ENCODE data around the gene DGAT2. TPM values are rescaled to one million over a fixed set of nuclear protein-coding genes. Genes with fewer than 3 reads are reported as not detected.

DGAT2 gene
- total RNA-seq, 4 donors from 2014 or later, result 63.0 to 829 (median 89.6) TPM

DNA sequence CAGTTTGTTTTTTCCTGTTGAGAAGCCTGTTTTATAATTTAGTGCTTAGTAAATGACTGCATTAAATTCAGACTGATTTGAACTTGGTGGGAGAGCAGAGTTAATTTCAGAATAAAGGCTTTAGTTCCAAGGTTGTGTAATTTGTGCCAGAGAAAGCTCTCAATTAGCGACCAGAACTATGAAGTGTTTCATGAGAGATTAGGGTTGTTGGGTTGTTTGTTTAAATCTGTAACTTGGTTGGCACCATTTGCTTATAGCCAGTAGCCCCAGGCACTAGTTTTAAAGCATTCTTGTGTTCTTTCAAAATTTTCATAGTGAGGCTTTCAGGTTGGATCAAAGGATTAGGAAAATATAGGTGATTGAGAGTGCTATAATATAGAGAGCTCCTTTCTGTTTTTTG, 71.9 kb downstream of the DGAT2 start:
- TF ChIP-seq, protein P1, sequence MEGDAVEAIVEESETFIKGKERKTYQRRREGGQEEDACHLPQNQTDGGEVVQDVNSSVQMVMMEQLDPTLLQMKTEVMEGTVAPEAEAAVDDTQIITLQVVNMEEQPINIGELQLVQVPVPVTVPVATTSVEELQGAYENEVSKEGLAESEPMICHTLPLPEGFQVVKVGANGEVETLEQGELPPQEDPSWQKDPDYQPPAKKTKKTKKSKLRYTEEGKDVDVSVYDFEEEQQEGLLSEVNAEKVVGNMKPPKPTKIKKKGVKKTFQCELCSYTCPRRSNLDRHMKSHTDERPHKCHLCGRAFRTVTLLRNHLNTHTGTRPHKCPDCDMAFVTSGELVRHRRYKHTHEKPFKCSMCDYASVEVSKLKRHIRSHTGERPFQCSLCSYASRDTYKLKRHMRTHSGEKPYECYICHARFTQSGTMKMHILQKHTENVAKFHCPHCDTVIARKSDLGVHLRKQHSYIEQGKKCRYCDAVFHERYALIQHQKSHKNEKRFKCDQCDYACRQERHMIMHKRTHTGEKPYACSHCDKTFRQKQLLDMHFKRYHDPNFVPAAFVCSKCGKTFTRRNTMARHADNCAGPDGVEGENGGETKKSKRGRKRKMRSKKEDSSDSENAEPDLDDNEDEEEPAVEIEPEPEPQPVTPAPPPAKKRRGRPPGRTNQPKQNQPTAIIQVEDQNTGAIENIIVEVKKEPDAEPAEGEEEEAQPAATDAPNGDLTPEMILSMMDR (IDR thresholded peaks at IDR 0.05; ENCODE audit: low read depth), result no peak

DNA sequence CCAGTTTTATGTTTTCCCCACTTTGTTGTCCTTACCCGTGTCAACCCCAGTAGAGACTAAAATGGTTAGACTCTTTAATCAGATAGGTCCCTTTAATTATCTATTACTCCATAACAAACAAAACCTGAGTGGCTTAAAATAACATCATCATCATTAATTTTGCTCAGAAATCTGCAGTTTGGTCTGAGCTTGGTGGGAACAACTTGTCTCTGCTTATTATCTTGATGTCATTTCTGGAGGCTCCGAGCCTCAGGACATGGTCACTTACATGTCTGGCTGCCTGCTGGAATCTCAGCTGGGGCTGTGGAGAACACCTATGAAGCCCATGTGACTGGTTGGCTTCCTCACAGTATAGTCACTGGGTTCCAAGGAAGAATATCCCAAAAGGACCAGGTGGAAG, 73.2 kb downstream of the DGAT2 start:
- TF ChIP-seq, protein P1 (IDR thresholded peaks at IDR 0.05; ENCODE audit: low read depth), result no peak

DNA sequence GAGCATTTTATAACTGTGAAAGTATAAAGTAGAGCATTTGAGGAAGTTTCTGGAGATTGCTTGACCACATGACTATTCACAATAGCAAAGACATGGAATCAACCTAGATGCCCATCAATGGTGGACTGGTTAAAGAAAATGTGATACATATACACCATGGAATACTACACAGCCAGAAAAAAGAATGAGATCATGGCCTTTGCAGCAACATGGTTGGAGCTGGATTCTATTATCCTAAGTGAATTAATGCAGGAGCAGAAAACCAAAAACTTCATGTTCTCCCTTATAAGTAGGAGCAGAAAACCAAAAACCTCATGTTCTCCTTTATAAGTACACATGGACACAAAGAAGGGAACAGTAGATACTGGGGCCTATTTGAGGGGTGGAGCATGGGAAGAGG, 76.7 kb downstream of the DGAT2 start:
- TF ChIP-seq, protein P1 (IDR thresholded peaks at IDR 0.05; ENCODE audit: low read depth), result no peak

DNA sequence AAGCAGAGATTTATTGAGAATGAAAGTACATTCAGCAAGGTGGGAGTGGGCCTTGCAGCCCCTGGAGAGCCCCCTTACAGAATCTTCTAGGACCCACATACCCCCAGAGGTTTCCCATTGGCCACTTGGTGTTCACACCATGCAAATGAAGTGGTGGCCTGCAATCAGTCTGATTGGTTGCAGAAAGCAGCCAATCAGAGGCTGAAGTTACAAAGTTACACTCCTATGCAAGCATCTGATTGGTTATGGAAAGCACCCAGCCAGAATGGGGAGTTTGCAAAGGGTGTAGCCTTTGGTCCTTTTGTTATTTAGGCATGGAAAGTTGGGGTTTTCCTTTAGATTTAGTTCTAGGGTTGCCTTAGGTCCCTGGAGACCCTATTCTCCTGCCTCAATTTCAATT, 81.3 kb downstream of the DGAT2 start:
- TF ChIP-seq, protein P1 (IDR thresholded peaks at IDR 0.05; ENCODE audit: low read depth), result no peak

DNA sequence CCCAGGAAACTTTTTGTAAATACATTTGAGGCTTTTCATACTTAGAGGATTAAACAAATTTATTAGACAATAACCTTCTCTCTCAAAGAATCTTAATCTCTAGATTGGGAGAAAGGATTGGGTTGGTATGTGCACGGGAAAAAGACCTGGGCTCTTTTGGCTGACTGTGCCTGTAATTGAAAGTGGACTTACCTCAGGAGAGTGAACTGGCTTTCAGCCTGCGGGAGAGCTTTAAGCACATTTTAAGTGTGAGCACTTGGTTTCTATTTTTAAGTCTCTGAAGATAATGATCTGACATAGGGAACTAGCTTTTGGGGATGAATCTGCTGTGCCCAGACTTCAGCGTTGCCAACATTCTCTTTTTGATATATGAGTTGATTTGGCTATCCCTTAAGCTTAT, 82.2 kb downstream of the DGAT2 start:
- TF ChIP-seq, protein P1 (IDR thresholded peaks at IDR 0.05; ENCODE audit: low read depth), result no peak

Small RNAs within 50 kb of the gene (small RNA-seq; reads per million reads assigned to genes)
- gene RF00019 (0.49 reads per million), gene RN7SL786P (not detected)

Other genes with a start within 250 kb of the DGAT2 start
- 10 to 100 TPM; 19.2 to 96.8 (median 32.6) TPM for gene GDPD5, start 242.8 kb upstream of the DGAT2 start, total RNA-seq
- gene SERPINH1, start 206.5 kb upstream of the DGAT2 start, total RNA-seq, result 100 to 1,000 TPM; 149 to 226 (median 173) TPM
- gene MAP6, start 99.7 kb upstream of the DGAT2 start, total RNA-seq, result 1 to 10 TPM; 2.0 to 5.1 (median 4.0) TPM
- gene MOGAT2, start 50.9 kb upstream of the DGAT2 start, total RNA-seq, result under 1 TPM in 1 of 4 donors, not detected in 3; 0.57 TPM
- 100 to 1,000 TPM in 2 of 4 donors, 10 to 100 TPM in 2; 59.7 to 108 (median 93.7) TPM for gene UVRAG, start 46.4 kb downstream of the DGAT2 start, total RNA-seq

All from subcutaneous adipose tissue (tissue), 4 donors.